Measurements from ENCODE around the gene PLPPR1.
"Not testable (repeated sequence)": the region's sequence is repeated elsewhere in the genome, so short reads cannot be mapped to it uniquely, and the experiment has no call there.

The PLPPR1 gene

GRCh38 chr9:101117161-101117560, 88.6 kb downstream of the PLPPR1 start:
- TF ChIP-seq ZFX (IDR thresholded peaks at IDR 0.05; ENCODE audit: borderline replicate concordance) (no peak), CTCF (IDR thresholded peaks at IDR 0.05) (no peak)

GRCh38 chr9:101119206-101119819, 90.8 kb downstream of the PLPPR1 start:
- no peak overlapping the region for H3K27ac ChIP-seq
- no peak for TF ChIP-seq ZFX (IDR thresholded peaks at IDR 0.05; ENCODE audit: borderline replicate concordance)
- peak; percentile 93 for TF ChIP-seq CTCF (IDR thresholded peaks at IDR 0.05)

More at GRCh38 chr9:101117161-101117560, 88.6 kb downstream of the PLPPR1 start:
- no peak overlapping the region for H3K27ac ChIP-seq

GRCh38 chr9:101121836-101122399, 93.4 kb downstream of the PLPPR1 start:
- H3K27ac ChIP-seq = no peak overlapping the region
- TF ChIP-seq ZFX (IDR thresholded peaks at IDR 0.05; ENCODE audit: borderline replicate concordance) (no peak), CTCF (IDR thresholded peaks at IDR 0.05) (no peak)

- no peak for TF ChIP-seq CTCF (IDR thresholded peaks at IDR 0.05)
- no peak overlapping the region for H3K27ac ChIP-seq
These were observed 98.0 kb downstream of the PLPPR1 start for GRCh38 chr9:101126556-101126955.

GRCh38 chr9:101127369-101127768, 98.8 kb downstream of the PLPPR1 start:
- H3K27ac ChIP-seq = not testable (repeated sequence)

- no peak for TF ChIP-seq ZFX (IDR thresholded peaks at IDR 0.05; ENCODE audit: borderline replicate concordance)
- no peak for TF ChIP-seq CTCF (IDR thresholded peaks at IDR 0.05)
- H3K27ac ChIP-seq = no peak overlapping the region
These were observed 100.1 kb downstream of the PLPPR1 start for GRCh38 chr9:101128623-101129022.

GRCh38 chr9:101130054-101130453, 101.5 kb downstream of the PLPPR1 start:
- H3K27ac ChIP-seq = no peak overlapping the region
- TF ChIP-seq CTCF (IDR thresholded peaks at IDR 0.05) = no peak
- no peak for TF ChIP-seq ZFX (IDR thresholded peaks at IDR 0.05; ENCODE audit: borderline replicate concordance)

- no peak overlapping the region for H3K27ac ChIP-seq
- TF ChIP-seq CTCF (IDR thresholded peaks at IDR 0.05) (no peak), ZFX (IDR thresholded peaks at IDR 0.05; ENCODE audit: borderline replicate concordance) (no peak)
These were observed 102.8 kb downstream of the PLPPR1 start for GRCh38 chr9:101131326-101131725.
